T-helper 9 cell (primary cell): ENCODE results near the gene SIGLEC15.
"Not testable (repeated sequence)": the region's sequence is repeated elsewhere in the genome, so short reads cannot be mapped to it uniquely, and the experiment has no call there.

Experiments
- DNase-seq: peaks from one replicate; pipeline ENCODE4 v3.0.0-alpha.2; 2020

The SIGLEC15 gene

DNA sequence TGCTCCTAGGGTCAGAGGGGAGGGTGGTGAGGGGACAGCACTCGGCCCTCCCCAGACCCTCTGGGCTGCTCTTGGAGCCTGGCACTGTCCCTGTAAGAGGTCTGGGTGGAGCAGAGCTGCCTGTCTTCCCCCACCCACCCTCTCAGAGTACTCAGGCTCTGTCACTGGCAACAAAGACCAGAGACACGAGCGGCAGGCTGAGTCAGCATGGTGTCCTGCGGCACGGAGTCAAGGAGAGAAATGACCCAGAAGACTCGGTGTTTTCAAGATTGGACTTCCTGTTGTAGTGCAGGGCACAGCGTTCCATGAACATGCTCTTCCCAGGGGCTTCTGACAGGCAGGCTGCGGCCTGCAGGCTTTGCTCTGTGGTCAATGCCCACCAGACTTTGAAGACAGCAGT is 19.9 kb downstream of the SIGLEC15 start:
- no peak for DNase-seq

DNA sequence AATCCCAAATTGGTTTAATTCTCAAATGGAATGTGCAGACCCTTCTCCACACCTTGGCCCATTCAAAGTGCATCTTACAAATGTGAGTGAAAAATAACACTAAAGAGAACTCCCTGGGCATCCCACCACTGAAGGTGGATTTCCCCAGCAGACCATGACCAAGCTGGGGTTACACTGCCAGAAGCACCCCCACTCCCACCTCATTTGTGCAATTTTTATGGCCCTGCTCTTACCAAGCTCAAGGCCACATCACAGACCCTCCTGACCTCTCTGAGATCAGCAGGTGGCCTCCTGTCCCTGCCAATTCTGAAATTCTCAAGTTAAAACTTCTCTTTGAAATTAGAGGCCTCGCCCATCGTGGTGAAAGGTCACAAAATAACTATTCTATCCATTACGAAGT is 21.6 kb downstream of the SIGLEC15 start:
- DNase-seq = no peak

DNA sequence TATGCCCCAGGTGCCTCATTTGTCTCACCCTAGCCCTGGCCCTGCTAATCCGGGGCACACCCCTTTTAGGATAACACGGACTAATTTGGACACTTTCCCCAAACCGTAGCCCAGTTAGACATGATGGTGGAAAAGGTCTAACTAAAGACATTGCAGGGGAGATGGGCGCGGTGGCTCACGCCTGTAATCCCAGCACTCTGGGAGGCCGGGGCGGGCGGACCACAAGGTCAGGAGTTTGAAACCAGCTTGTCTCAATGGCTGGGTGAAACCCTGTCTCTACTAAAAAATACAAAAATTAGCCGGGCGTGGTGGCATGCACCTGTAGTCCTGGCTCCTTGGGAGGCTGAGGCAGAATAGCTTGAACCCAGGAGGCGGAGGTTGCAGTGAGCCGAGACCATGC is 23.2 kb downstream of the SIGLEC15 start:
- not testable (repeated sequence) for DNase-seq

DNA sequence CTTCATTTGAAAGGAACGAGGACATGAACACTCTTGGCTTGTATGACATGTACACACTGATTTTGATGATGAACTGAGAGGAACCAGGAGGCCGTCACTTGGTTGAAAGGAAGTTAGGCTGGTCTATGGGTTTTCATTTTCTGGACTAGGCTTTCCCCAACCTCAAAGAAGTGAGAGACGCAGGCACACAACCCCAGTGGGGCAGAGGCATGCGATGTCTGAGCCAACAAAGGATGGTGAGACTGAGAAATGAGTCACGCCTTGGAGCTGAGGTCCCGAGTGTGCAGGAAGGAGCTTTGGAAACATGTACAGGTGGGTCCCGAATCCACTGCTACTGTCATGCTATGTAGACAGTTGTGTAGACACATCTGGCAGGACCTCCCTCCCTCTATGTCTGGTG is 24.1 kb downstream of the SIGLEC15 start:
- DNase-seq = no peak

GRCh38 chr18:45850021-45850420 is 24.5 kb downstream of the SIGLEC15 start:
- no peak for DNase-seq

GRCh38 chr18:45851161-45851925 is 25.9 kb downstream of the SIGLEC15 start:
- DNase-seq = no peak

DNA sequence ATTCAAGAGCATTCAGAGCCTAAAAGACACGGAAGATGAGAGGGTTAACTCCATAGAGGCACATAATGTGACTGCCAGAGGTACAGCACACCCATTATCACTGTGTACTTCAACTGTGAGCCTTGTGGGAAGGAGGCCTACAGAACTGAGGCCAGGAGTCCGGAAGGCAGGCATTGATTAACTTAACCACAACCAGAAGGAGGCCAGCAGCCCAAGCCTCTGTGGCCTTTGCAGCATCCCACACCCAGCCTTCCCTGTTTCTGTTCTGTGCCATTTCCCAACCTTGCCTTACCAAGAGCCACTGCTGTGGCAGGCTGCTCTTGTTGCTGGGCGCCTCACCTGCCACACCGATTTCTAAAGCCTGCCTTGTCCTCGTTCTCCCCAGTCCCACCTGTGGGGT is 27.2 kb downstream of the SIGLEC15 start:
- no peak for DNase-seq

DNA sequence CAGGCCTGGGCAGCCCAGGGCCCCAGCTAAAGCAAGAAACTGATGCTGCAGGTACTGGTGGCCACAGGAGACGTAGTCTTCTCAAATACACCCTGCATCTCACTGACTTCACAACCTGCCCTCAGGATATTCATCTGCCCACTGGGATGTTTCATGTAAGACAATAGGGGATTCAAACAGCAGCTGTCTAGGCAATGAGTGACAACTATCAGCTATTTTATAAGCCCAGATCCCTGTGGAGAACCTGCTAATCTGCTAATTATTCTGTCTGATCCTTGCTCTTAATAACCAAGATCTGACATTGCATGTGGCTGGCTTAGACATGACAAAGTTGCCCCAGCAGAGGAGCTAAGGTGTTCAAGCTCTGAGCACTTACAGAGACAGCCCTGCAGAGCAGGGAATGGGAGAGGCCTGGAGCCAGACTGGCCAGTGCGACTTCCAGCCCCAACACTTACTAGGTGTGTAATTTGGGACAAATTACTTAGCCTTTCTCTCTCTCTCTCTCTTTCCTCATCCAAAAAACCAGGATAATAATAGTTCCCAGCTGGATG is 28.6 kb downstream of the SIGLEC15 start:
- no peak for DNase-seq

- no peak for DNase-seq
These were observed 31.1 kb downstream of the SIGLEC15 start for GRCh38 chr18:45856531-45856930.

GRCh38 chr18:45859334-45859733 is 33.9 kb downstream of the SIGLEC15 start:
- DNase-seq = no peak

- DNase-seq = no peak
These were observed 35.0 kb downstream of the SIGLEC15 start for GRCh38 chr18:45860492-45860891.

DNA sequence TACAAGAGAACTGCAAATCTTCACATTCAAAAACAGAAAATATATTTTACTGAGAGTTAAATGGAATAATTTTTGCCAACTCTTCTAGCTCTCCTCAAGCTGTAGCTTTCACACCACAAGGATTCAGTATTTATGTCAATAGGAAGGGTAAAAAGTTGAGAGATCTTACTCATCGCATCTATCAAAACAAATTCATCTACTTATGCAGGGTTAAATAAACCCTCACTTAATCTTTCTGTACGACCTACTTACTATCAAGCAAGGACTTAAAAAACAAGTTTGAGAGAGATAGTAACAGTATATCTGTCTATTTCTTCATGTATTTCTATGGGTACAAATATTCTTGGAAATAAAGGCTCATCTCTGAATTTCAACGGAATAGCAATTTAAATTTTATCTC is 35.5 kb downstream of the SIGLEC15 start:
- no peak for DNase-seq

DNA sequence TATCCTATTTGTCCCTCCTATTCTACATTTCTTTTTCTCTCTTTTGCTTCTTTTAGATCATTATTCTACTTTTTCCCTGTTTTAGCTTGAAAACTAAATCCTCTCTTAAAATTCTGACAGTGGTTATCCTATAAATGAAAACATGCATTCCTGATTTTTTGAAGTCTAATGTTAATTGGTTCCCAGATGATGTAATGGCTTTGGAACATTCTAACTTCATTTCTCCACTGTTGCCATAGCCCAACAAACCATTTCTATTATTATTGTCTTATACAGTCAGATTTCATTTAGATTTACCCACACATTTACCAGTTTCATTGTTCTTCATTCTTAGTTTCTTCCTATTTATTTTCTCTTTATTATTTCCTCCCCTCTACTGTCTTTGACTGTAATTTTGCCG is 36.5 kb downstream of the SIGLEC15 start:
- DNase-seq = no peak

GRCh38 chr18:45863469-45863868 is 38.0 kb downstream of the SIGLEC15 start:
- no peak for DNase-seq

DNA sequence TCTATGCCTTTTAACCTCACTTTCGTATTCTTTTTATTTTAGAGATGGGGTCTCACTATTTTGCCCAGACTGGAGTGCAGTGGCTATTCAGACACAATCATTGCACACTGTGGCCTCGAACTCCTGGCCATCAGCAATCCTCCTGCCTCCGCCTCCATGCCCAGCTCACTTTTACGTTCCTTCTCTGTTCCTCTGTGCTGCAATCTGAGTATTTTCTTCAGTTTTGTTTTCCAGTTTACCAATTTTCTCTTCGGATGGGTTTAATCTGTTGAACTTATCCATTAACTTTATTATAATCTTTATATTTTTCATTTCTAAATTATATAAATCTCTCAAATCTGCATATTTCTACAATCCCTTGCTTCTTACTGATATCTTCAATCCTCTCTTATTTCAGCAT is 38.6 kb downstream of the SIGLEC15 start:
- DNase-seq = no peak

- no peak for DNase-seq
These were observed 40.0 kb downstream of the SIGLEC15 start for GRCh38 chr18:45865466-45865865.

- no peak for DNase-seq
These were observed 44.9 kb downstream of the SIGLEC15 start for GRCh38 chr18:45870419-45870818.

DNA sequence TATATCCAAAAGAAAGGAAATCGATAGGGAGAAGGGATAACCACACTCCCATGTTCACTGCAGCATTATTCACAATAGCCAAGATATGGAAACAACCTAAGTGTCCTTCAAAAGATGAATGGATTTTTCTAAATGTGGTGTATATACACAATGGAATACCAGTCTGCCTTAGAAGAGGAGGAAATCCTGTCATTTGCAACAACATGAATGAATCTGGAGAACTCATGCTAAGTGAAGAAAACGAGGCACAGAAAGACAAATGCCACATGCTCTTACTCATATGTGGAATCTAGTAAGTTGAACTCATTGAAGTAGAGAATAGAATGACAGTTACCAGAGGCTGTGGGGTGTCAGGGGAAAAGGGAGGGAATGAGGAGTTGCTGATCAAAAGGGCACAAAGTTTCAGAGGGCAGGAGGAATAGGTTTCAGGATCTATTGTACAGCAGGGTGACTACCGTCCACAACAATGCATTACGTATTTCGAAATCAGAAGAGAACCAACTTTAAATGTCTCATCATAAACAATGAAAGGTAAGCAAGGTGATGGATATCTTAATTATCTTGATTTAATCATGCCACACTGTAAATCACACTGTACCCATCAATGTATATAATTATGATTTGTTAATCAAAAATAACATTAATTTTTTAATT is 46.1 kb downstream of the SIGLEC15 start:
- DNase-seq = no peak

DNA sequence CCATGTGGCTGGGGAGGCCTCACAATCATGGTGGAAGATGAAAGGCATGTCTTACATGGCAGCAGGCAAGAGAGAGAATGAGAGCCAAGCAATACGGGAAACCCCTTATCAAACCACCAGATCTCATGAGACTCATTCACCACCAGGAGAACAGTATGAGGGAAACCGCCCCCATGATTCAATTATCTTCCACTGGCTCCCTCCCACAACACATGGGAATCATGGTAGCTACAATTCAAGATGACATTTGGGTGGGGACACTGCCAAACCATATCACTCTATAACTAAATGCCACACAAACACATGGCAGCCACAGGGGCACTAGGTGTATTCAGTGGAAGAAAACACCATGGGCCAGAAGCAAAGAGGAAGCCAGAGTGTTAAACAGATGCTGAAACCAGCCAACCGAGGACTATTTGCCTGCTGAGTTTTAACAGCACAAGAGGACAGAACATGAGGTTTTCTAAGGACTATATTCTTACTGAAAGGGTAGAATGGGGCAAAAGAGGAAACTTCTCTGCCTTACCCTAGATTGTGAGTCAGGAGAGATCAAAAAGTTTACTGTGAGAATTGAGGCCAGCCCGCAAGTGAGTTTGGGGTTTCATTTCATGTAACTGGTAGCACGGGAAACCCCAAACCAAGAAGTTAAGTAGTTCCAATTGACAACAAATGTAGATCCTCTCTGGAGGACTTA is 49.2 kb downstream of the SIGLEC15 start:
- peak; percentile 25 for DNase-seq

- no peak for DNase-seq
These were observed 50.7 kb downstream of the SIGLEC15 start for GRCh38 chr18:45876161-45876560.

DNA sequence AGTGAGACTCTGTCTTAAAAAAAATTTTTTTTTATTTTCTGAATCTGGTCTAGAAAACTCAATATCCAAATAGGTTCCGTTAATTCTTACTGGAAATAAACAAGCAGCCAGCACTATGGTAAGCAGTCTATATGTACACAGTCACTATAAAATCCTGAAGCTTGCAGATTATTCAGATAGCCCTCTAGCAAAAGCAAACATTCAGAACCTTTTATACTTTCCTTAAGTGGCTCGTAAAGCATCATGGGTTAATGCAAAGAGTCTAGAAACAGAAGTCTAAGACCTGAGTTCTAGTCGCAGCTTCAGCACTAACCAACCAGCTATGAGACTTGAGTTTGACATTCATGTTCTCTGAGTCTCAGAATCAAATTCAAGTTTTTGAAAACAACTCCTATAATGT is 51.9 kb downstream of the SIGLEC15 start:
- no peak for DNase-seq

- DNase-seq = peak; percentile 66
These were observed 54.5 kb downstream of the SIGLEC15 start for GRCh38 chr18:45879681-45880655.
